C4-2B (cell line): ENCODE measurements around the gene SLC5A5.
A peak's percentile ranks its signal among the peaks of the same experiment; 100 is the strongest.

ENCODE experiments used
- H3K27ac ChIP-seq: fragments of 450-650 bp; 2 replicates; pipeline ENCODE4 v1.5.1; 2017
- CTCF ChIP-seq: fragments of 450-650 bp; conservative IDR thresholded peaks from 2 replicates; pipeline ENCODE4 v1.5.1; 2017; ENCODE audit warnings: mild to moderate bottlenecking
- ZFX ChIP-seq: fragments of 450-650 bp; IDR thresholded peaks from 2 replicates; pipeline ENCODE4 v1.6.1; 2017

Gene SLC5A5

GRCh38 chr19:17834350-17835181 is 37.2 kb upstream of the SLC5A5 start:
- no peak for TF ChIP-seq ZFX
- no peak for TF ChIP-seq CTCF
- H3K27ac ChIP-seq: no peak overlapping the region

- no peak overlapping the region for H3K27ac ChIP-seq
- TF ChIP-seq ZFX: no peak
Observed at GRCh38 chr19:17835182-17836006, 36.4 kb upstream of the SLC5A5 start.

GRCh38 chr19:17836530-17836929 is 35.2 kb upstream of the SLC5A5 start:
- H3K27ac ChIP-seq: no peak overlapping the region
- no peak for TF ChIP-seq CTCF
- no peak for TF ChIP-seq ZFX

- H3K27ac ChIP-seq: no peak overlapping the region
- TF ChIP-seq CTCF: no peak
- TF ChIP-seq ZFX: no peak
Observed at GRCh38 chr19:17837972-17838371, 33.8 kb upstream of the SLC5A5 start.

GRCh38 chr19:17840019-17840418 is 31.7 kb upstream of the SLC5A5 start:
- TF ChIP-seq CTCF (no peak), ZFX (no peak)
- no peak overlapping the region for H3K27ac ChIP-seq

- H3K27ac ChIP-seq: no peak overlapping the region
- TF ChIP-seq ZFX: no peak
- no peak for TF ChIP-seq CTCF
Observed at GRCh38 chr19:17841371-17841809, 30.4 kb upstream of the SLC5A5 start.

GRCh38 chr19:17841810-17842662 is 29.7 kb upstream of the SLC5A5 start:
- H3K27ac ChIP-seq: peak overlapping the region; percentile 59
- TF ChIP-seq ZFX (peak; percentile 52; the same call in 1 of the 2 replicates), CTCF (no peak)
